Spleen (tissue), 11 donors: ENCODE results near the gene DTNB. TPM values are rescaled to one million over a fixed set of nuclear protein-coding genes. Genes with fewer than 3 reads are reported as not detected.

ENCODE experiments used
- DNase-seq: peaks from one replicate; pipeline ENCODE4 v3.0.0-alpha.2; 2020
- H3K27ac ChIP-seq, 8 donors: fragments of 200-600 bp; sonication (generic) in 7 of 8; 1 replicate in 4 of 8; 2 replicates in 4 of 8; pipeline versions ENCODE4 v1.5.0 to v1.8.0; 2016 to 2021; ENCODE audit warnings: inconsistent platforms in 4 of 8, mild to moderate bottlenecking in 4 of 8, moderate library complexity in 1 of 8
- H3K27me3 ChIP-seq, 7 donors: fragments of 200-600 bp; sonication (generic) in 6 of 7; replicated peaks in 1 of 7; 1 replicate in 4 of 7; 2 replicates in 3 of 7; pipeline versions ENCODE4 v1.5.0 to v1.8.0; 2016 to 2021; ENCODE audit warnings: inconsistent platforms in 3 of 7, mild to moderate bottlenecking in 1 of 7
- H3K36me3 ChIP-seq, 6 donors: fragments of 200-600 bp; sonication (generic) in 5 of 6; 1 replicate in 4 of 6; 2 replicates in 2 of 6; pipeline versions ENCODE4 v1.5.0 to v1.8.0; 2016 to 2021; ENCODE audit warnings: inconsistent platforms in 2 of 6
- H3K4me1 ChIP-seq, 6 donors: fragments of 200-600 bp; sonication (generic) in 5 of 6; 1 replicate in 3 of 6; 2 replicates in 3 of 6; pipeline versions ENCODE4 v1.5.0 to v1.8.0; 2016 to 2021; ENCODE audit warnings: inconsistent platforms in 3 of 6
- H3K4me3 ChIP-seq, 8 donors: fragments of 200-600 bp; sonication (generic) in 7 of 8; 1 replicate in 4 of 8; 2 replicates in 4 of 8; pipeline versions ENCODE4 v1.5.0 to v1.8.0; 2016 to 2021; ENCODE audit warnings: inconsistent platforms in 4 of 8, mild to moderate bottlenecking in 4 of 8, moderate library complexity in 2 of 8
- H3K9me3 ChIP-seq, 8 donors: fragments of 200-600 bp; sonication (generic) in 7 of 8; 1 replicate in 4 of 8; 2 replicates in 4 of 8; pipeline versions ENCODE4 v1.5.0 to v1.8.0; 2016 to 2021; ENCODE audit warnings: inconsistent platforms in 4 of 8
- CTCF ChIP-seq, 11 experiments: fragments of 200-600 bp in 7 of 11; fragments of 450-650 bp in 4 of 11; sonication (generic) in 4 of 11; IDR thresholded peaks in 8 of 11; conservative IDR thresholded peaks in 3 of 11; 1 replicate in 7 of 11; 2 replicates in 4 of 11; pipeline versions ENCODE4 v1.4.0 to v1.8.0; 2016 to 2021; ENCODE audit warnings: antibody characterized with exemption in 11 of 11, inconsistent platforms in 4 of 11, mild to moderate bottlenecking in 1 of 11
- POLR2A ChIP-seq, 3 donors: fragments of 450-650 bp; IDR thresholded peaks; one replicate each; pipeline ENCODE4 v1.5.1; 2017; ENCODE audit warnings: antibody characterized with exemption in 3 of 3, mild to moderate bottlenecking in 1 of 3
- POLR2AphosphoS5 ChIP-seq, 3 donors: sonication (generic); formaldehyde crosslinking; IDR thresholded peaks; one replicate each; pipeline ENCODE4 v1.5.1; 2017; ENCODE audit warnings: antibody characterized with exemption in 3 of 3
- WGBS, 5 donors: extraction: QIAGEN DNeasy Blood & Tissue Kit in 3 of 5; methylation state at CpG; one replicate each; pipeline versions ENCODE4 v1.1.5 to v1.1.7; 2013 to 2018; 5-methylcytosine and 5-hydroxymethylcytosine counted together
- intact Hi-C: fragments of 100-400 bp; cut with DNase I; formaldehyde crosslinking; loops from one replicate; pipeline ENCODE4 v1.15.0; 2023; ENCODE audit warnings: low total_unique reads
- polyA plus RNA-seq, 3 donors: library from polyadenylated mRNA; stranded (reverse); fragments of 200-250 nt; gene quantifications; one replicate each; pipeline ENCODE4 v1.2.1, GENCODE V29; 2013
- total RNA-seq, 7 donors: library from RNA; depleted of rRNA in 3 of 7; stranded (reverse); fragments of >200 nt in 3 of 7; fragmentation: NEBNext Ultra II Directional in 4 of 7; extraction: Animal tissue kit (Norgen Biotek cat#: 25700) in 4 of 7; gene quantifications; one replicate each; pipeline versions ENCODE4 v1.1.0 to v1.2.1, GENCODE V29; 2016 to 2021
- donor health status: healthy with polysubstance abuse.
- donor health status: DM: no; HTN: no; CAD: no; lungs with moderate emphysema.
- donor health status: DM: no; HTN: no; CAD: no.
- donor health status: Bipolar disorder and iron deficiency.
- donor health status: healthy.
- donor health status: DM: no; HTN: no; CAD: no.
- donor health status: DM: yes; HTN: yes; CAD: no.

The DTNB gene
- total and polyA plus RNA-seq, 10 donors = 4.5 to 28.9 (median 20.4) TPM

DNA sequence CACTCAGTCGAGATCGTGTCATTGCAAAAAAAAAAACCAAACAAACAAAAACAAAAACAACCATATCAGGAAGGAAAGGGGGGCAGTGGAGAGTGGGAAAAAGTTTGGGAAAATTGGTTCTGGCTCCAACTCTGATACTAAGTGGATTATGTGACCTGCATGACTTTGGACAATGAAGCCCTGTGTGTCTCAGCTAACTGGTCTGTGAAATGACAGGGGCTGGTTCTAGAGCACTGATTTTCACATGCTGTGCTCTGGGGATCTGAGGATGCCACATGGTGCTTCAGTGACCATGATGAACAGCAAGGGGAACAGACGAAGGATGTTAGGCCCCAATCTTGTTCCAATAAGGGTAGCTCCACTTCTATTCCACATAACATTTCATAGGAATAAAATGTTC is 174.2 kb downstream of the DTNB start:
- no peaks in the 10 kb centered on the region for H3K27me3 ChIP-seq
- no peak overlapping the region for H3K27ac ChIP-seq
- H3K4me3 ChIP-seq = no peak overlapping the region
- DNase-seq = no peak
- intact Hi-C loops = no loop called here
- TF ChIP-seq CTCF (IDR thresholded peaks at IDR 0.05 in 8 of 11, conservative IDR thresholded peaks at IDR 0.05 in 3 of 11) (no peak), POLR2AphosphoS5 (IDR thresholded peaks at IDR 0.05) (no peak), POLR2A (IDR thresholded peaks at IDR 0.05) (no peak)
- no peaks in the 10 kb centered on the region for H3K36me3 ChIP-seq
- peaks cover 0 to 9% (median 0%) of the 10 kb centered on the region in 6 donors for H3K4me1 ChIP-seq
- no peaks in the 10 kb centered on the region for H3K9me3 ChIP-seq
- WGBS, 5 donors = 91 to 95% (median 95%) methylated on average over 3 of the region's 3 CpGs

- Histone ChIP-seq H3K36me3 (no peaks in the 10 kb centered on the region), H3K4me3 (no peak overlapping the region), H3K4me1 (peaks cover 0 to 9% (median 0%) of the 10 kb centered on the region in 6 donors), H3K9me3 (no peaks in the 10 kb centered on the region), H3K27ac (no peak overlapping the region), H3K27me3 (no peaks in the 10 kb centered on the region)
- WGBS, 5 donors = 68 to 80% (median 73%) methylated on average over 2 of the region's 2 CpGs
- intact Hi-C loops = no loop called here
- no peak for DNase-seq
- TF ChIP-seq POLR2AphosphoS5 (IDR thresholded peaks at IDR 0.05) = no peak
- TF ChIP-seq POLR2A (IDR thresholded peaks at IDR 0.05) = no peak
- TF ChIP-seq CTCF (IDR thresholded peaks at IDR 0.05 in 8 of 11, conservative IDR thresholded peaks at IDR 0.05 in 3 of 11) = no peak
Observed at GRCh38 chr2:25497918-25498407, 175.4 kb downstream of the DTNB start.

GRCh38 chr2:25497229-25497917 is 176.0 kb downstream of the DTNB start:
- Histone ChIP-seq H3K36me3 (no peaks in the 10 kb centered on the region), H3K4me1 (peaks cover 0 to 9% (median 0%) of the 10 kb centered on the region in 6 donors), H3K9me3 (no peaks in the 10 kb centered on the region), H3K27ac (no peak overlapping the region), H3K27me3 (no peaks in the 10 kb centered on the region), H3K4me3 (no peak overlapping the region)
- intact Hi-C loops = no loop called here
- WGBS, 5 donors = 91 to 96% (median 94%) methylated on average over 5 of the region's 5 CpGs
- TF ChIP-seq CTCF (IDR thresholded peaks at IDR 0.05 in 8 of 11, conservative IDR thresholded peaks at IDR 0.05 in 3 of 11) = no peak
- no peak for TF ChIP-seq POLR2AphosphoS5 (IDR thresholded peaks at IDR 0.05)
- no peak for TF ChIP-seq POLR2A (IDR thresholded peaks at IDR 0.05)
- DNase-seq = no peak

DNA sequence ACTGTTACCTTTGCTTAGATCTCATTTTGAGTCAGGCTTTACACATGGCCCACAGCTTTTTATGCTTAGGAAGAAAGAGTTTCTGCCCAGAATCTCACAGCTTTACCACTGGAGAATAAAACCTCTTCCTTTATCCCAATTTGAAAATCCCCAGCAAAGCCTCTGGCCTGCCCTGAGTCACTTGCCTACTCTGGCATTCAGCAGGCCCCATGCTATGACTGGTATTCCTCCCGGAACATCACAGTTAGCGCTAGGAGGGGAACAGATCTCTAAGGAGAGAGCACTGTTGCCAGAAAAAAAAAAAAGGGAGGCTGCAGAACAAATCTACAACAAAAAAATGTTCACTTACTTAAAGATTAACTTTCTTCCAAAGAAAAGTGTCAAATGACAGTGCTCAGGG is 178.8 kb downstream of the DTNB start:
- TF ChIP-seq POLR2AphosphoS5 (IDR thresholded peaks at IDR 0.05) (no peak), CTCF (IDR thresholded peaks at IDR 0.05 in 8 of 11, conservative IDR thresholded peaks at IDR 0.05 in 3 of 11) (no peak), POLR2A (IDR thresholded peaks at IDR 0.05) (no peak)
- DNase-seq = no peak
- H3K4me1 ChIP-seq = peaks cover 0 to 18% (median 7%) of the 10 kb centered on the region in 6 donors
- H3K36me3 ChIP-seq = no peaks in the 10 kb centered on the region
- WGBS, 5 donors = 88 to 100% (median 98%) methylated on average over 2 of the region's 2 CpGs
- no peaks in the 10 kb centered on the region for H3K27me3 ChIP-seq
- no peak overlapping the region for H3K4me3 ChIP-seq
- no peak overlapping the region for H3K27ac ChIP-seq
- intact Hi-C loops = no loop called here
- no peaks in the 10 kb centered on the region for H3K9me3 ChIP-seq
